H1 (cell line): ENCODE results near the gene C19orf85. TPM values are rescaled to one million over a fixed set of nuclear protein-coding genes. Genes with fewer than 3 reads are reported as not detected.

Source experiments
- CTCF ChIA-PET: fragments of 300-600 bp; sonication (Branson Sonifier 250); formaldehyde crosslinking; loops from one replicate; lab custom pipeline; 2021; ENCODE audit not compliant: partially characterized antibody; lab: Charles Lee
- POLR2A ChIA-PET: fragments of 300-600 bp; sonication (Branson Sonifier 250); formaldehyde crosslinking; loops from one replicate; lab custom pipeline; 2021; ENCODE audit warnings: inconsistent platforms; ENCODE audit not compliant: partially characterized antibody; lab: Charles Lee
- DNase-seq, 2 experiments: peaks; one replicate each; pipeline versions ENCODE4 v3.0.0 to v3.0.0-alpha.2; 2010 to 2022; ENCODE audit warnings: low spot score in 2 of 2, low read depth in 1 of 2, mixed read lengths in 1 of 2
- FAIRE-seq: peaks from 2 replicates; lab custom pipeline; 2011; peaks lifted over from hg19 to GRCh38; lab: Jason Lieb, UNC
- H2AFZ ChIP-seq: 2 replicates; pipeline ENCODE4 v1.8.1; 2012; ENCODE audit warnings: low read length, inconsistent platforms
- H2AK5ac ChIP-seq: 2 replicates; pipeline ENCODE4 v1.6.1; 2013; ENCODE audit warnings: low read depth, low read length
- H2BK120ac ChIP-seq: replicated peaks from 2 replicates; pipeline ENCODE3; 2013; ENCODE audit warnings: low read depth, low read length, inconsistent platforms
- H2BK12ac ChIP-seq: 2 replicates; pipeline ENCODE4 v1.6.1; 2013; ENCODE audit warnings: low read depth, low read length
- H2BK15ac ChIP-seq: 2 replicates; pipeline ENCODE4 v1.6.1; 2013; ENCODE audit warnings: low read length
- H2BK20ac ChIP-seq: 2 replicates; pipeline ENCODE4 v1.6.1; 2013; ENCODE audit warnings: low read length
- H2BK5ac ChIP-seq: 2 replicates; pipeline ENCODE4 v1.6.1; 2013; ENCODE audit warnings: low read depth, low read length
- H3K14ac ChIP-seq: 2 replicates; pipeline ENCODE4 v1.6.1; 2013; ENCODE audit warnings: inconsistent platforms; ENCODE audit not compliant: insufficient read length
- H3K18ac ChIP-seq: 2 replicates; pipeline ENCODE4 v1.6.1; 2013; ENCODE audit warnings: low read length; ENCODE audit errors: extremely low read depth
- H3K23ac ChIP-seq: 2 replicates; pipeline ENCODE4 v1.6.1; 2013; ENCODE audit warnings: inconsistent platforms; ENCODE audit not compliant: insufficient read length
- H3K23me2 ChIP-seq: 2 replicates; pipeline ENCODE4 v1.6.1; 2013; ENCODE audit warnings: low read depth, low read length
- H3K27ac ChIP-seq: 2 replicates; pipeline ENCODE4 v1.6.1; 2011; ENCODE audit warnings: low read depth, low read length, inconsistent platforms
- H3K27me3 ChIP-seq, 4 experiments: replicated peaks in 1 of 4; 1 replicate in 1 of 4; 2 replicates in 3 of 4; pipeline versions ENCODE4 v1.6.1 to v1.8.1; 2011 to 2013; ENCODE audit warnings: low read length in 3 of 4, mild to moderate bottlenecking in 3 of 4, inconsistent platforms in 2 of 4, mixed read lengths in 2 of 4, moderate library complexity in 1 of 4; ENCODE audit not compliant: control insufficient read depth in 3 of 4, insufficient read depth in 3 of 4; ENCODE audit errors: extremely low read depth in 1 of 4
- H3K36me3 ChIP-seq, 4 experiments: 2 replicates each; pipeline versions ENCODE4 v1.6.1 to v1.8.1; 2011 to 2013; ENCODE audit warnings: mild to moderate bottlenecking in 4 of 4, low read length in 3 of 4, moderate library complexity in 2 of 4, control low read depth in 1 of 4, inconsistent platforms in 1 of 4; ENCODE audit not compliant: insufficient read depth in 4 of 4, control insufficient read depth in 2 of 4
- H3K4ac ChIP-seq: replicated peaks from 2 replicates; pipeline ENCODE3; 2013; ENCODE audit warnings: low read length, low read depth, mixed read lengths, inconsistent platforms; ENCODE audit not compliant: insufficient read length
- H3K4me1 ChIP-seq, 4 experiments: replicated peaks in 1 of 4; 1 replicate in 1 of 4; 2 replicates in 3 of 4; pipeline versions ENCODE4 v1.6.1 to v1.8.1; 2011 to 2013; ENCODE audit warnings: low read length in 3 of 4, inconsistent platforms in 2 of 4, mixed read lengths in 1 of 4; ENCODE audit not compliant: insufficient read depth in 4 of 4, control insufficient read depth in 3 of 4
- H3K4me2 ChIP-seq, 2 experiments: 2 replicates each; pipeline versions ENCODE4 v1.6.1 to v1.8.1; 2011 to 2013; ENCODE audit warnings: low read depth in 2 of 2, low read length in 2 of 2, control low read depth in 1 of 2, inconsistent platforms in 1 of 2, mild to moderate bottlenecking in 1 of 2; ENCODE audit not compliant: insufficient read depth in 1 of 2
- H3K4me3 ChIP-seq, 4 experiments: fragments of 200-600, 300-600 bp in 1 of 4; sonication (generic), shearing (Covaris generic), sonication (Bioruptor Twin) in 1 of 4; 2 replicates each; pipeline versions ENCODE4 v1.5.1 to v1.8.1; 2011 to 2016; ENCODE audit warnings: low read length in 4 of 4, low read depth in 3 of 4, control low read depth in 2 of 4, inconsistent platforms in 2 of 4, mild to moderate bottlenecking in 2 of 4, mixed read lengths in 1 of 4, moderate library complexity in 1 of 4; ENCODE audit not compliant: insufficient read depth in 2 of 4; ENCODE audit errors: extremely low read depth in 1 of 4
- H3K56ac ChIP-seq: replicated peaks from 2 replicates; pipeline ENCODE3; 2013; ENCODE audit warnings: low read depth, mild to moderate bottlenecking, mixed read lengths, low read length, inconsistent platforms; ENCODE audit not compliant: insufficient read length
- H3K79me1 ChIP-seq: 2 replicates; pipeline ENCODE4 v1.6.1; 2013; ENCODE audit warnings: low read depth, low read length, control low read depth
- H3K79me2 ChIP-seq, 2 experiments: 2 replicates each; pipeline versions ENCODE4 v1.6.1 to v1.8.1; 2012 to 2013; ENCODE audit warnings: low read length in 2 of 2, mild to moderate bottlenecking in 2 of 2, inconsistent platforms in 1 of 2; ENCODE audit not compliant: insufficient read depth in 2 of 2, control insufficient read depth in 1 of 2
- H3K9ac ChIP-seq, 4 experiments: replicated peaks in 1 of 4; 1 replicate in 1 of 4; 2 replicates in 3 of 4; pipeline versions ENCODE4 v1.6.1 to v1.8.1; 2011 to 2013; ENCODE audit warnings: low read depth in 3 of 4, low read length in 3 of 4, control low read depth in 2 of 4, mild to moderate bottlenecking in 2 of 4, moderate library complexity in 2 of 4, inconsistent platforms in 1 of 4; ENCODE audit errors: extremely low read depth in 1 of 4
- H3K9me3 ChIP-seq, 2 experiments: 2 replicates each; pipeline versions ENCODE4 v1.6.1 to v1.8.1; 2012 to 2013; ENCODE audit warnings: mild to moderate bottlenecking in 2 of 2, moderate library complexity in 2 of 2, control low read depth in 1 of 2, inconsistent platforms in 1 of 2, low read depth in 1 of 2, low read length in 1 of 2, mixed read lengths in 1 of 2; ENCODE audit not compliant: insufficient read depth in 2 of 2
- H4K20me1 ChIP-seq, 2 experiments: replicated peaks in 1 of 2; 2 replicates each; pipeline versions ENCODE3 to v1.8.1; 2011 to 2013; ENCODE audit warnings: inconsistent platforms in 2 of 2, low read length in 2 of 2, mild to moderate bottlenecking in 1 of 2; ENCODE audit not compliant: insufficient read depth in 2 of 2, control insufficient read depth in 1 of 2
- H4K5ac ChIP-seq: 2 replicates; pipeline ENCODE4 v1.6.1; 2013; ENCODE audit warnings: low read length, low read depth, mixed read lengths, inconsistent platforms; ENCODE audit not compliant: insufficient read length
- H4K8ac ChIP-seq: 2 replicates; pipeline ENCODE4 v1.8.0; 2013; ENCODE audit warnings: mild to moderate bottlenecking, moderate library complexity, low read length, inconsistent platforms; ENCODE audit not compliant: insufficient read depth; ENCODE audit errors: extremely low read depth
- H4K91ac ChIP-seq: replicated peaks from 2 replicates; pipeline ENCODE3; 2013; ENCODE audit warnings: low read length, mixed read lengths, inconsistent platforms; ENCODE audit not compliant: insufficient read length
- CHD2 ChIP-seq: IDR thresholded peaks from 2 replicates; pipeline ENCODE4 v1.6.1; 2012; ENCODE audit warnings: low read length, improper control_type of control experiment
- KDM1A ChIP-seq: fragments of 200-600, 300-600 bp; sonication (generic); IDR thresholded peaks from 2 replicates; pipeline ENCODE4 v1.7.1; 2016; ENCODE audit warnings: mild to moderate bottlenecking, low read length, borderline replicate concordance
- WGBS, 2 experiments: shearing (Covaris generic) in 1 of 2; methylation state at CpG; one replicate each; pipeline versions ENCODE4 v1.1.6 to v1.1.7; 2013 to 2015; ENCODE audit warnings: low lambda C conversion rate in 2 of 2, mixed read lengths in 2 of 2, inconsistent platforms in 1 of 2, low coverage in 1 of 2, missing lambda C conversion rate in 1 of 2; ENCODE audit not compliant: insufficient replicate concordance in 2 of 2, insufficient coverage in 1 of 2, insufficient read length in 1 of 2; ENCODE audit errors: extremely low coverage in 1 of 2, missing lambda C conversion rate in 1 of 2; 5-methylcytosine and 5-hydroxymethylcytosine counted together
- polyA plus RNA-seq, 7 experiments: library from polyadenylated mRNA; depleted of rRNA in 3 of 7; stranded (reverse) in 5 of 7; unstranded in 2 of 7; fragments of >200 nt in 5 of 7; fragments of 200-250 nt in 2 of 7; gene quantifications; 1 replicate in 5 of 7; 2 replicates in 1 of 7; 4 replicates in 1 of 7; pipeline versions ENCODE4 v1.2.1 to v1.2.3, GENCODE V29; 2011 to 2013; ENCODE audit warnings: missing spikeins in 2 of 7, mixed read lengths in 2 of 7
- total RNA-seq: library from RNA; stranded (reverse); fragmentation: NEBNext Ultra II Directional; extraction: Animal tissue kit (Norgen Biotek cat#: 25700); gene quantifications from 2 replicates; pipeline ENCODE4 v1.2.1, GENCODE V29; 2021

Gene C19orf85
- total and polyA plus RNA-seq, 2 of the 8 experiments (the other 6 are each of a cell fraction or from before 2014, with no cell fraction given), result 2.2 to 3.2 TPM

DNA sequence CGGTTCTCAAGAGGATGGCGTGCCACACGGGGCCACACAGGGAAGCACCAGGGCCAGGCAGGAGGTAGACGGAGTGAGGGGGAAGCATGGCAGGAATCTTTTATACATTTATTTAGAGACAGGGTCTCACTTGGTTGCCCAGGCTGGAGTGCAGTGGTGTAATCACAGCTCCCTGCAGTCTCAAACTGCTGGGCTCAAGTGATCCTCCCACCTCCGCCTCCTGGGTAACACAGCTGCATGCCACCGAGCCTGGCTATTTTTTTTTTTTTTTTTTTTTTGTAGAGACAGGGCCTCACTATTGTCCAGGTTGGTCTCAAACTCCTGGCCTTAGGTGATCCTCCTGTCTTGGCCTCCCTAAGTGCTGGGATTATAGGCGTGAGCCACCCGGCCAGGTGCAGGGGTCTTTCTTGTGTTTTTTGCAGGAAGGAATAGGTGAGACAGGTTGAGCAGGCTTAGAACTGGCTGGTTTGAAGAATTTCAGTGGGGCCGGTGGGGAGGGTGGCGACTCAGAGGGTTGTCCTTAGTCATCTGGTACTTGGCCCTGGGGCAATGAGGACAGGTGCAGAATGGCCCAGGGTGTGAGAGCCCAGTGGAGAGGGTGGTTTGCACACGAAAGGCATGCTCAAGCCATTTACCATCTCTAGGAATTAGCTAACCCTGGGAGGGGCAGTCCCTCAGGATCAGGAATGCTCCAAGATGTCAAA, 31.2 kb upstream of the C19orf85 start:
- no peak overlapping the region for H4K5ac ChIP-seq
- H2BK20ac ChIP-seq, result no peak overlapping the region
- ChIA-PET CTCF (interaction anchor here (1.1 to 2.2 kb wide), 5 partner anchors 9 to 27 kb away, joined by 3 to 17 read pairs (median 4); no protein-coding TSS in a partner anchor), POLR2A (interaction anchor here (2.4 to 4.9 kb wide), 2 partner anchors 9 to 89 kb away, joined by 10 to 50 read pairs; partner anchors contain the start of genes NAT14, SSC5D and UBE2S)
- H4K8ac ChIP-seq, result no peak overlapping the region
- H3K27me3 ChIP-seq, result no peaks in the 10 kb centered on the region; a peak in 3 of 7 replicates
- H3K27ac ChIP-seq, result no peak overlapping the region
- H3K79me1 ChIP-seq, result no peaks in the 10 kb centered on the region
- FAIRE-seq (no peak), DNase-seq (peak in 1 of 2 experiments; percentile 58)
- H3K18ac ChIP-seq, result no peak overlapping the region
- no peak overlapping the region for H2BK15ac ChIP-seq
- H3K79me2 ChIP-seq, result no peaks in the 10 kb centered on the region
- 73% methylated on average over 11 of the region's 11 CpGs; no CpG with 5 or more reads in 1 of the 2 experiments for WGBS, 2 experiments
- no peak overlapping the region for H2AK5ac ChIP-seq
- no peak overlapping the region for H3K9ac ChIP-seq
- H3K9me3 ChIP-seq, result no peaks in the 10 kb centered on the region
- TF ChIP-seq CHD2 (no peak), KDM1A (0 out of 2 replicates have a peak, but pooled peaks have one; percentile 10)
- TF ChIP-seq, all 59 proteins: peak for 1
- no peak overlapping the region for H3K4me2 ChIP-seq
- no peak overlapping the region for H3K23ac ChIP-seq
- no peaks in the 10 kb centered on the region; the same call in 1 of the 2 replicates for H3K23me2 ChIP-seq
- H2AFZ ChIP-seq, result no peak overlapping the region
- H3K14ac ChIP-seq, result no peak overlapping the region
- H3K36me3 ChIP-seq, result no peaks in the 10 kb centered on the region
- no peak overlapping the region for H2BK120ac ChIP-seq
- H3K4ac ChIP-seq, result no peak overlapping the region
- peaks cover 0 to 9% (median 3%) of the 10 kb centered on the region in 4 experiments; a peak in 1 of 7 replicates for H3K4me1 ChIP-seq
- no peak overlapping the region for H3K56ac ChIP-seq
- no peak overlapping the region for H3K4me3 ChIP-seq
- H4K20me1 ChIP-seq, result no peaks in the 10 kb centered on the region
- H2BK12ac ChIP-seq, result no peak overlapping the region
- no peak overlapping the region for H4K91ac ChIP-seq
- H2BK5ac ChIP-seq, result no peak overlapping the region
